ENCODE data around the gene NET1.
"Not testable (repeated sequence)": the region's sequence is repeated elsewhere in the genome, so short reads cannot be mapped to it uniquely, and the experiment has no call there.

NET1 gene

GRCh38 chr10:5466451-5467206 lies 54.3 kb downstream of the NET1 start:
- no peak for DNase-seq

- DNase-seq: no peak
Measured at GRCh38 chr10:5467207-5467535, 54.8 kb downstream of the NET1 start.

- no peak for DNase-seq
Measured at GRCh38 chr10:5467634-5468255, 55.4 kb downstream of the NET1 start.

- no peak for DNase-seq
Measured at GRCh38 chr10:5468262-5469106, 56.1 kb downstream of the NET1 start.

GRCh38 chr10:5469353-5470061 lies 57.1 kb downstream of the NET1 start:
- no peak for DNase-seq

GRCh38 chr10:5470062-5470751 lies 57.9 kb downstream of the NET1 start:
- DNase-seq: no peak

- DNase-seq: not testable (repeated sequence)
Measured at GRCh38 chr10:5474642-5475041, 62.3 kb downstream of the NET1 start.

GRCh38 chr10:5475088-5475487 lies 62.7 kb downstream of the NET1 start:
- DNase-seq: not testable (repeated sequence)

GRCh38 chr10:5475974-5476807 lies 63.8 kb downstream of the NET1 start:
- DNase-seq: not testable (repeated sequence)

- no peak for DNase-seq
Measured at GRCh38 chr10:5476918-5477525, 64.7 kb downstream of the NET1 start.

- DNase-seq: no peak
Measured at GRCh38 chr10:5477948-5478693, 65.8 kb downstream of the NET1 start.

- DNase-seq: no peak
Measured at GRCh38 chr10:5478694-5479305, 66.4 kb downstream of the NET1 start.

GRCh38 chr10:5479481-5480161 lies 67.3 kb downstream of the NET1 start:
- DNase-seq: no peak

GRCh38 chr10:5480162-5480941 lies 68.0 kb downstream of the NET1 start:
- no peak for DNase-seq

- DNase-seq: no peak
Measured at GRCh38 chr10:5481121-5481520, 68.8 kb downstream of the NET1 start.

GRCh38 chr10:5482016-5482415 lies 69.7 kb downstream of the NET1 start:
- no peak for DNase-seq

GRCh38 chr10:5484205-5484604 lies 71.8 kb downstream of the NET1 start:
- DNase-seq: no peak

GRCh38 chr10:5485290-5485689 lies 72.9 kb downstream of the NET1 start:
- no peak for DNase-seq
